Right lobe of liver (tissue), 6 donors: Measurements from ENCODE around the gene ENTPD8. TPM values are rescaled to one million over a fixed set of nuclear protein-coding genes. Genes with fewer than 3 reads are reported as not detected.

Experiments
- ATAC-seq, 4 donors: fragments of 200-7000 bp; cut with Tn5 transposase; one replicate each; pipeline ENCODE4 v1.9.1; 2020; ENCODE audit warnings: mild to moderate bottlenecking in 4 of 4, moderate library complexity in 4 of 4
- DNase-seq, 3 donors: peaks; one replicate each; pipeline ENCODE4 v3.0.0-alpha.2; 2020
- H3K27ac ChIP-seq, 3 donors: fragments of 200-600 bp; one replicate each; pipeline ENCODE4 v1.8.0; 2022
- H3K27me3 ChIP-seq, 2 donors: fragments of 200-600 bp; one replicate each; pipeline ENCODE4 v1.8.0; 2022
- H3K36me3 ChIP-seq, 4 donors: fragments of 200-600 bp; sonication (generic) in 1 of 4; one replicate each; pipeline versions ENCODE4 v1.5.1 to v1.8.0; 2017 to 2022; ENCODE audit warnings: control low read depth in 1 of 4
- H3K4me1 ChIP-seq, 4 donors: fragments of 200-600 bp; sonication (generic) in 1 of 4; one replicate each; pipeline versions ENCODE4 v1.5.1 to v1.8.0; 2017 to 2022; ENCODE audit warnings: control low read depth in 1 of 4
- H3K4me3 ChIP-seq, 3 donors: fragments of 200-600 bp; one replicate each; pipeline ENCODE4 v1.8.0; 2022
- H3K9me3 ChIP-seq, 4 donors: fragments of 200-600 bp; sonication (generic) in 1 of 4; one replicate each; pipeline versions ENCODE4 v1.5.1 to v1.8.0; 2017 to 2022; ENCODE audit warnings: control low read depth in 1 of 4
- CTCF ChIP-seq, 4 donors: fragments of 200-600 bp in 3 of 4; fragments of 450-650 bp in 1 of 4; IDR thresholded peaks; one replicate each; pipeline versions ENCODE4 v1.5.1 to v1.8.0; 2016 to 2022; ENCODE audit warnings: antibody characterized with exemption in 4 of 4, mild to moderate bottlenecking in 2 of 4
- POLR2A ChIP-seq: fragments of 450-650 bp; IDR thresholded peaks from one replicate; pipeline ENCODE4 v1.6.1; 2017; ENCODE audit warnings: antibody characterized with exemption, mild to moderate bottlenecking
- WGBS: methylation state at CpG from one replicate; pipeline ENCODE4 v1.1.6; 2018; ENCODE audit warnings: low coverage, low lambda C conversion rate; ENCODE audit not compliant: insufficient coverage; ENCODE audit errors: missing lambda C conversion rate; 5-methylcytosine and 5-hydroxymethylcytosine counted together
- intact Hi-C, 2 donors: fragments of 100-400 bp; cut with DNase I; formaldehyde crosslinking; loops; one replicate each; pipeline versions ENCODE4 v1.11.2 to v1.14.1; 2022
- total RNA-seq, 6 experiments: library from RNA; depleted of rRNA in 2 of 6; stranded (reverse); fragments of >200 nt in 2 of 6; fragmentation: NEBNext Ultra II Directional in 3 of 6; extraction: Animal tissue kit (Norgen Biotek cat#: 25700) in 3 of 6; gene quantifications; one replicate each; pipeline versions ENCODE4 v1.1.0 to v1.2.4, GENCODE V29; 2016 to 2023
- donor health status: DM: no; HTN: yes; CAD: no.
- donor health status: DM: no; HTN: no; CAD: no.
- donor health status: DM: no; HTN: no; CAD: no.
- donor health status: DM: no; HTN: yes; CAD: no.
- donor health status: DM: no; HTN: yes; CAD: no.

Gene ENTPD8
- total RNA-seq, 6 experiments from 2014 or later, result 3.3 to 11.5 (median 7.5) TPM

GRCh38 chr9:137431416-137431931 lies 9.7 kb downstream of the ENTPD8 start:
- TF ChIP-seq CTCF (IDR thresholded peaks at IDR 0.05) (no peak), POLR2A (no peak)
- no peaks in the 10 kb centered on the region for H3K4me1 ChIP-seq
- no peaks in the 10 kb centered on the region for H3K36me3 ChIP-seq
- ATAC-seq (no peak), DNase-seq (peak in 2 of 3 donors; percentile 12 to 52)
- H3K9me3 ChIP-seq, result no peaks in the 10 kb centered on the region
- 87% methylated on average over 3 of the region's 21 CpGs for WGBS
- H3K27me3 ChIP-seq, result no peaks in the 10 kb centered on the region
- H3K27ac ChIP-seq, result no peak overlapping the region
- no peak overlapping the region for H3K4me3 ChIP-seq
- intact Hi-C loops, result no loop called here

GRCh38 chr9:137430723-137431415 lies 10.3 kb downstream of the ENTPD8 start:
- TF ChIP-seq POLR2A (no peak), CTCF (IDR thresholded peaks at IDR 0.05) (no peak)
- H3K36me3 ChIP-seq, result no peaks in the 10 kb centered on the region
- H3K4me1 ChIP-seq, result no peaks in the 10 kb centered on the region
- no peak overlapping the region for H3K4me3 ChIP-seq
- intact Hi-C loops, result no loop called here
- H3K9me3 ChIP-seq, result no peaks in the 10 kb centered on the region
- ATAC-seq, result no peak
- H3K27me3 ChIP-seq, result no peaks in the 10 kb centered on the region
- DNase-seq, result peak in 2 of 3 donors; percentile 23 to 49
- no peak overlapping the region for H3K27ac ChIP-seq
- WGBS, result 95% methylated on average over 7 of the region's 27 CpGs

- Histone ChIP-seq H3K27ac (no peak overlapping the region), H3K27me3 (no peaks in the 10 kb centered on the region), H3K36me3 (no peaks in the 10 kb centered on the region), H3K9me3 (no peaks in the 10 kb centered on the region), H3K4me1 (no peaks in the 10 kb centered on the region), H3K4me3 (no peak overlapping the region)
- DNase-seq (peak in 2 of 3 donors; percentile 15 to 51), ATAC-seq (no peak)
- no peak for TF ChIP-seq POLR2A
- WGBS, result 66% methylated on average over 7 of the region's 34 CpGs
- intact Hi-C loops, result no loop called here
These were observed 11.0 kb downstream of the ENTPD8 start for GRCh38 chr9:137429974-137430722.

- DNase-seq (peak in 2 of 3 donors; percentile 16 to 36), ATAC-seq (no peak)
- no peak overlapping the region for H3K4me3 ChIP-seq
- no peaks in the 10 kb centered on the region for H3K9me3 ChIP-seq
- no peak overlapping the region for H3K27ac ChIP-seq
- 83% methylated on average over 1 of the region's 14 CpGs for WGBS
- intact Hi-C loops, result no loop called here
- no peaks in the 10 kb centered on the region for H3K27me3 ChIP-seq
- no peak for TF ChIP-seq POLR2A
- TF ChIP-seq CTCF (IDR thresholded peaks at IDR 0.05), result no peak
- no peaks in the 10 kb centered on the region for H3K4me1 ChIP-seq
- H3K36me3 ChIP-seq, result no peaks in the 10 kb centered on the region
These were observed 11.6 kb downstream of the ENTPD8 start for GRCh38 chr9:137429546-137429890.
